DMS79 treated with DMSO at 0.1 percent for 48 hours (cell line): Measurements from ENCODE around the gene KIF23.

ENCODE experiments used
- DNase-seq: peaks from one replicate; lab custom pipeline; 2025; lab: John Stamatoyannopoulos, UW

Gene KIF23

GRCh38 chr15:69465253-69465652 is 51.1 kb downstream of the KIF23 start:
- DNase-seq, result no peak

- DNase-seq, result no peak
These were observed 52.6 kb downstream of the KIF23 start for GRCh38 chr15:69466733-69467132.

GRCh38 chr15:69467636-69468035 is 53.5 kb downstream of the KIF23 start:
- DNase-seq, result peak; percentile 81

GRCh38 chr15:69468241-69469121 is 54.3 kb downstream of the KIF23 start:
- DNase-seq, result peak; percentile 87

- DNase-seq, result no peak
These were observed 55.5 kb downstream of the KIF23 start for GRCh38 chr15:69469467-69470201.

- DNase-seq, result no peak
These were observed 57.9 kb downstream of the KIF23 start for GRCh38 chr15:69472046-69472445.

- DNase-seq, result no peak
These were observed 58.4 kb downstream of the KIF23 start for GRCh38 chr15:69472562-69472961.

GRCh38 chr15:69474291-69474690 is 60.1 kb downstream of the KIF23 start:
- DNase-seq, result no peak

GRCh38 chr15:69474846-69475455 is 60.8 kb downstream of the KIF23 start:
- no peak for DNase-seq

- DNase-seq, result peak; percentile 53
These were observed 61.7 kb downstream of the KIF23 start for GRCh38 chr15:69475769-69476358.

GRCh38 chr15:69476704-69477473 is 62.7 kb downstream of the KIF23 start:
- no peak for DNase-seq

GRCh38 chr15:69478259-69478781 is 64.2 kb downstream of the KIF23 start:
- peak; percentile 46 for DNase-seq

- no peak for DNase-seq
These were observed 64.9 kb downstream of the KIF23 start for GRCh38 chr15:69479081-69479480.

- DNase-seq, result no peak
These were observed 65.8 kb downstream of the KIF23 start for GRCh38 chr15:69479971-69480370.

- DNase-seq, result no peak
These were observed 66.8 kb downstream of the KIF23 start for GRCh38 chr15:69480932-69481331.

- no peak for DNase-seq
These were observed 68.6 kb downstream of the KIF23 start for GRCh38 chr15:69482686-69483256.

GRCh38 chr15:69484837-69485236 is 70.7 kb downstream of the KIF23 start:
- DNase-seq, result no peak

GRCh38 chr15:69486481-69487110 is 72.4 kb downstream of the KIF23 start:
- DNase-seq, result no peak

GRCh38 chr15:69489073-69489571 is 75.0 kb downstream of the KIF23 start:
- DNase-seq, result no peak

GRCh38 chr15:69490356-69491037 is 76.3 kb downstream of the KIF23 start:
- DNase-seq, result no peak
